Mucosa of descending colon (tissue), 3 donors: Measurements from ENCODE around the gene C16orf78. TPM values are rescaled to one million over a fixed set of nuclear protein-coding genes. Genes with fewer than 3 reads are reported as not detected.
A peak's percentile ranks its signal among the peaks of the same experiment; 100 is the strongest.

Experiments used
- ATAC-seq: fragments of 200-7000 bp; cut with Tn5 transposase; one replicate; pipeline ENCODE4 v1.9.1; 2020; ENCODE audit warnings: mild to moderate bottlenecking, moderate library complexity
- DNase-seq, 3 donors: peaks; one replicate each; pipeline ENCODE4 v3.0.0-alpha.2; 2020
- H3K36me3 ChIP-seq: fragments of 200-600 bp; one replicate; pipeline ENCODE4 v1.8.0; 2021; ENCODE audit warnings: low read depth, mild to moderate bottlenecking
- H3K4me1 ChIP-seq: fragments of 200-600 bp; one replicate; pipeline ENCODE4 v1.8.0; 2021; ENCODE audit warnings: low read depth, mild to moderate bottlenecking
- H3K4me3 ChIP-seq: fragments of 200-600 bp; one replicate; pipeline ENCODE4 v1.8.0; 2021; ENCODE audit warnings: mild to moderate bottlenecking
- H3K9me3 ChIP-seq: fragments of 200-600 bp; one replicate; pipeline ENCODE4 v1.8.0; 2021; ENCODE audit warnings: mild to moderate bottlenecking
- intact Hi-C, 2 donors: fragments of 100-400 bp; cut with DNase I in 1 of 2; cut with micrococcal nuclease in 1 of 2; formaldehyde crosslinking; loops; one replicate each; pipeline versions ENCODE4 v1.11.0 to v1.11.1; 2022; cut with DNase I, micrococcal nuclease
- total RNA-seq, 3 donors: library from RNA; stranded (reverse); fragmentation: NEBNext Ultra II Directional in 2 of 3; extraction: Animal tissue kit (Norgen Biotek cat#: 25700) in 2 of 3; gene quantifications; one replicate each; pipeline versions ENCODE4 v1.2.1 to v1.2.4, GENCODE V29; 2021 to 2023
- TF ChIP-seq, protein P1 (sequence below): fragments of 200-600 bp; IDR thresholded peaks from one replicate; pipeline ENCODE4 v1.8.0; 2022; ENCODE audit warnings: antibody characterized with exemption, mild to moderate bottlenecking
- donor health status: DM: no; HTN: no; CAD: no; lungs with moderate emphysema.
- donor health status: DM: no; HTN: no; CAD: no.
- donor health status: DM: no; HTN: yes; CAD: no.

Gene C16orf78
- total RNA-seq, 3 donors from 2014 or later: not detected

DNA sequence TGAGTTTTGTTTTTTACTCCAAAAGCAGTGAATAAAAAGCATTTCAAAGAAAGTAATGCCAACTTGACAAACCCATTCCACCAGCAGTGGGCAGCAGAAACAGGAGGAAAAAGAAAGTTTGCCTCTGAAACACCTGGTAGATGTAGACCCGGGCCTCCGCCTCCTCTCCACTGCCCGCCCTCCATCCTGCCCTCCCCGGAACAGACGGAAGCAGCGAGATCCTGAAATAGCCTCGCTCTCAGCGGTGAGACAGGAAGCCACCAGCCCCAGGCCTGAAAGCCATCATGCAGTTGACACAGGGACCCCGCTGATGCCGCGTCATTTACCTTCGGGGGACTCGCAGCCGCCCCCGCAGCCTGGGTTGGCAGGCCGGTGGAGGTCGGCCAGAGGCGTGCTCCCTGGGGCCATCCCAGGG is 67.8 kb downstream of the C16orf78 start:
- Histone ChIP-seq H3K9me3 (no peaks in the 10 kb centered on the region), H3K4me3 (no peak overlapping the region), H3K36me3 (no peaks in the 10 kb centered on the region), H3K4me1 (no peaks in the 10 kb centered on the region)
- TF ChIP-seq, protein P1, sequence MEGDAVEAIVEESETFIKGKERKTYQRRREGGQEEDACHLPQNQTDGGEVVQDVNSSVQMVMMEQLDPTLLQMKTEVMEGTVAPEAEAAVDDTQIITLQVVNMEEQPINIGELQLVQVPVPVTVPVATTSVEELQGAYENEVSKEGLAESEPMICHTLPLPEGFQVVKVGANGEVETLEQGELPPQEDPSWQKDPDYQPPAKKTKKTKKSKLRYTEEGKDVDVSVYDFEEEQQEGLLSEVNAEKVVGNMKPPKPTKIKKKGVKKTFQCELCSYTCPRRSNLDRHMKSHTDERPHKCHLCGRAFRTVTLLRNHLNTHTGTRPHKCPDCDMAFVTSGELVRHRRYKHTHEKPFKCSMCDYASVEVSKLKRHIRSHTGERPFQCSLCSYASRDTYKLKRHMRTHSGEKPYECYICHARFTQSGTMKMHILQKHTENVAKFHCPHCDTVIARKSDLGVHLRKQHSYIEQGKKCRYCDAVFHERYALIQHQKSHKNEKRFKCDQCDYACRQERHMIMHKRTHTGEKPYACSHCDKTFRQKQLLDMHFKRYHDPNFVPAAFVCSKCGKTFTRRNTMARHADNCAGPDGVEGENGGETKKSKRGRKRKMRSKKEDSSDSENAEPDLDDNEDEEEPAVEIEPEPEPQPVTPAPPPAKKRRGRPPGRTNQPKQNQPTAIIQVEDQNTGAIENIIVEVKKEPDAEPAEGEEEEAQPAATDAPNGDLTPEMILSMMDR: no peak
- intact Hi-C loops: no loop called here
- ATAC-seq: peak; percentile 83
- DNase-seq: peak; percentile 54 to 73 (median 64)

- intact Hi-C loops: no loop called here
- TF ChIP-seq, protein P1: no peak
- Histone ChIP-seq H3K4me3 (no peak overlapping the region), H3K4me1 (no peaks in the 10 kb centered on the region), H3K36me3 (no peaks in the 10 kb centered on the region), H3K9me3 (no peaks in the 10 kb centered on the region)
- DNase-seq (no peak), ATAC-seq (no peak)
Observed at GRCh38 chr16:49442805-49443204, 69.2 kb downstream of the C16orf78 start.

DNA sequence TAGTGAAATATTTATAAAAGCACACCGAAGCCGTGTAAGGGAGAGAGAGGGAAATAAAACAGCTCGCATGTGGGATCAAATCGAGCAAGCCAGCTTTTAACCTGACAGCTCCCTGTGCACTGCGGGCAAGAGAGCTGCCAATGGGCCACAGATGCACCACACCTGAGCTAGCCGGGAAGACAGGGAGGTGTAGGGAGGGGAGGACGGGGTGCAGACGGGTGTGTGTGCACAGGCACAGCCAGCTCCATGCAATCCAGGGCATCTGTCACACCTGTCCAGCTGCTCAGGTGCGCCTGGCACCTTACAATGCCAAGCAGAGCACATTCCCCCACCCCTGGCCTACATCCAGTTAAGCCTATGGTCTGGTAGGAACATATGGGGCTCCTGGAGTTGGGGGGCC is 70.0 kb downstream of the C16orf78 start:
- ATAC-seq (no peak), DNase-seq (no peak)

GRCh38 chr16:49446805-49447204 is 73.2 kb downstream of the C16orf78 start:
- intact Hi-C loops: no loop called here
- Histone ChIP-seq H3K9me3 (no peaks in the 10 kb centered on the region), H3K4me3 (no peak overlapping the region), H3K4me1 (no peaks in the 10 kb centered on the region), H3K36me3 (no peaks in the 10 kb centered on the region)
- TF ChIP-seq, protein P1: no peak
- ATAC-seq (no peak), DNase-seq (no peak)

More for the DNA sequence above, 70.0 kb downstream of the C16orf78 start:
- Histone ChIP-seq H3K4me1 (no peaks in the 10 kb centered on the region), H3K36me3 (no peaks in the 10 kb centered on the region), H3K4me3 (no peak overlapping the region), H3K9me3 (no peaks in the 10 kb centered on the region)
- TF ChIP-seq, protein P1: no peak
- intact Hi-C loops: no loop called here

Other genes with a start within 250 kb of the C16orf78 start
- under 1 TPM; 0.29 to 0.76 (median 0.70) TPM for gene CBLN1, start 92.0 kb upstream of the C16orf78 start, total RNA-seq